MCF 10A (cell line): Measurements from ENCODE around the gene SOS1. TPM values are rescaled to one million over a fixed set of nuclear protein-coding genes. Genes with fewer than 3 reads are reported as not detected.

Source experiments
- BruUV-seq: library from RNA; stranded (reverse); fragments of 400-500 nt; replicated peaks from 2 replicates; lab custom pipeline; 2021; lab: Mats Ljungman, UMichigan
- CTCF ChIA-PET: fragments of 300-600 bp; sonication (Branson Sonifier 250); formaldehyde crosslinking; extraction: SDS; loops from one replicate; lab custom pipeline; 2021; ENCODE audit warnings: antibody characterized with exemption, inconsistent platforms; lab: Yijun Ruan, JAX
- POLR2A ChIA-PET: fragments of 300-600, 350-650 bp; sonication (Branson Sonifier 250); formaldehyde crosslinking; extraction: SDS; loops from one replicate; lab custom pipeline; 2020; ENCODE audit warnings: antibody characterized with exemption, inconsistent platforms; lab: Yijun Ruan, JAX
- DNase-seq: peaks from one replicate; pipeline ENCODE4 v3.0.0-alpha.2; 2018; ENCODE audit not compliant: unreplicated experiment
- H3K27ac Mint-ChIP-seq: one replicate; pipeline ENCODE4 v1.8.0; 2022; ENCODE audit warnings: mild to moderate bottlenecking, low read depth, mixed read lengths; ENCODE audit not compliant: unreplicated experiment
- H3K27me3 Mint-ChIP-seq: one replicate; pipeline ENCODE4 v1.8.0; 2022; ENCODE audit warnings: mixed read lengths; ENCODE audit not compliant: insufficient read depth, unreplicated experiment
- H3K36me3 Mint-ChIP-seq: one replicate; pipeline ENCODE4 v1.8.0; 2022; ENCODE audit warnings: mild to moderate bottlenecking, moderate library complexity, mixed read lengths; ENCODE audit not compliant: insufficient read depth, unreplicated experiment
- H3K4me1 Mint-ChIP-seq: one replicate; pipeline ENCODE4 v1.8.0; 2022; ENCODE audit warnings: mixed read lengths; ENCODE audit not compliant: insufficient read depth, unreplicated experiment
- H3K4me3 Mint-ChIP-seq: one replicate; pipeline ENCODE4 v1.8.0; 2022; ENCODE audit warnings: mild to moderate bottlenecking, moderate library complexity, mixed read lengths; ENCODE audit not compliant: unreplicated experiment
- H3K9me3 Mint-ChIP-seq: one replicate; pipeline ENCODE4 v1.8.0; 2022; ENCODE audit warnings: mixed read lengths; ENCODE audit not compliant: unreplicated experiment
- intact Hi-C: fragments of 100-400 bp; cut with micrococcal nuclease; formaldehyde crosslinking; loops from 2 replicates; pipeline ENCODE4 v1.14.1; 2022
- total RNA-seq: library from RNA; stranded (reverse); gene quantifications from 2 replicates; pipeline ENCODE4 v1.2.3, GENCODE V29; 2022
- TF ChIP-seq, protein P1 (sequence below): fragments of 200-600 bp; IDR thresholded peaks from one replicate; pipeline ENCODE4 v1.8.0; 2022; ENCODE audit warnings: antibody characterized with exemption, mild to moderate bottlenecking; ENCODE audit not compliant: unreplicated experiment

SOS1 gene
- total RNA-seq, 1 experiment from 2014 or later, result 18.5 TPM

DNA sequence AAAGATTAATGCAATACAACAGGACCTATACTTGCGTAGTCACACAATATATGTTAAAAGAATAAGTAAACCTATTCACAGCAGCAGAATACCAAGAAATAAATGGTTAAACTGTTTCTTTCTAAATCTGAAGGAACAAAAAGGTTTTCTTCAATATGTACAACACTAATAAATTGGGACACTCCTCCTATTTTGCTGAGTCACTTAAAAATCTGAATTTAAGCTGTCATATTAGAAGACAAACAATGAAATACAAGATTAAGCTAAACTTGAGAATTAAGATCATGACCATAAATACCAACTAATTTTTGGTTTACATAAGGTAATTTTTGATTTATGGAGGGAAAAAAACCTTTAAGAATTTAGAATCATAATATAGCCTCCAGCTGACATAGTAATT is 138.4 kb downstream of the SOS1 start:
- ChIA-PET CTCF (interaction anchor here (1.7 kb wide), 1 partner anchor 35 kb away, joined by 4 read pairs; no protein-coding TSS in a partner anchor), POLR2A (no interaction called here)
- no peaks in the 10 kb centered on the region for H3K9me3 Mint-ChIP-seq
- TF ChIP-seq, protein P1, sequence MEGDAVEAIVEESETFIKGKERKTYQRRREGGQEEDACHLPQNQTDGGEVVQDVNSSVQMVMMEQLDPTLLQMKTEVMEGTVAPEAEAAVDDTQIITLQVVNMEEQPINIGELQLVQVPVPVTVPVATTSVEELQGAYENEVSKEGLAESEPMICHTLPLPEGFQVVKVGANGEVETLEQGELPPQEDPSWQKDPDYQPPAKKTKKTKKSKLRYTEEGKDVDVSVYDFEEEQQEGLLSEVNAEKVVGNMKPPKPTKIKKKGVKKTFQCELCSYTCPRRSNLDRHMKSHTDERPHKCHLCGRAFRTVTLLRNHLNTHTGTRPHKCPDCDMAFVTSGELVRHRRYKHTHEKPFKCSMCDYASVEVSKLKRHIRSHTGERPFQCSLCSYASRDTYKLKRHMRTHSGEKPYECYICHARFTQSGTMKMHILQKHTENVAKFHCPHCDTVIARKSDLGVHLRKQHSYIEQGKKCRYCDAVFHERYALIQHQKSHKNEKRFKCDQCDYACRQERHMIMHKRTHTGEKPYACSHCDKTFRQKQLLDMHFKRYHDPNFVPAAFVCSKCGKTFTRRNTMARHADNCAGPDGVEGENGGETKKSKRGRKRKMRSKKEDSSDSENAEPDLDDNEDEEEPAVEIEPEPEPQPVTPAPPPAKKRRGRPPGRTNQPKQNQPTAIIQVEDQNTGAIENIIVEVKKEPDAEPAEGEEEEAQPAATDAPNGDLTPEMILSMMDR, result no peak
- H3K4me1 Mint-ChIP-seq, result no peaks in the 10 kb centered on the region
- BruUV-seq, result no TSS peak
- H3K27ac Mint-ChIP-seq, result no peak overlapping the region
- H3K36me3 Mint-ChIP-seq, result peaks cover 39% of the 10 kb centered on the region
- H3K27me3 Mint-ChIP-seq, result no peaks in the 10 kb centered on the region
- H3K4me3 Mint-ChIP-seq, result no peak overlapping the region
- intact Hi-C loops, result no loop called here
- no peak for DNase-seq

DNA sequence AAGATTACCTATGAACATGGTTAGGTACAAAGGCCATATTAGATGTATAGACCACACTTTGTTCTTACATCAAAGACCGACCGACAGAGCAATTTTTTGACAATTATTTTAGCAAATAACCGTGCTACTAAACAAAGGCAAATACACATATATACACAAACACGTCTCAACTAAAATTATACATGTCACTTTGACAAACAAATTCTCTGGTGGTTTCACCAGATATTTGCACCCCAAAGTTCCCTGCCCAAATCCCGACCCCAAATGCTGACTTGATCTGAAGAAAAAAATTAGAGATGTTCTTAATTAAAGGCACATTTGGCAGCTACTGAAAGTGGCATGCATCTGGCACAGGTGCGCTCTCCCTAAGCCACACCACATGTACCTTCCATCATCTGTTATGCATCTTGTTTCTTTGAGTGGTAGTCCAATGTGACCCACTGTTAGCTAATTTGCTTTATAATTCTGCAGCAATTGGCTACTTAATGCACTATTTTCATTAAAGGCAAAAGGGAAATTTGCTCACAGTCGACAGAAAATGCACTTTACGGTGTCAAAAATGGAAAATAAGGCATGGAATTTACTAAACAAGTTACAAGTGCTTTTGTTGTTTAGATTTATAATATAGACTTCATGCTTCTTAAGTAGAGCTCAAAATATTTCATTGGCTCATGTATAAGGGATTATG is 139.0 kb downstream of the SOS1 start:
- CTCF ChIA-PET, result interaction anchor here (1.0 to 1.7 kb wide), 2 partner anchors 34 to 36 kb away, joined by 4 to 5 read pairs; no protein-coding TSS in a partner anchor
- no peak for DNase-seq
- BruUV-seq, result no TSS peak
- Mint-ChIP-seq H3K27me3 (no peaks in the 10 kb centered on the region), H3K36me3 (peaks cover 34% of the 10 kb centered on the region), H3K9me3 (no peaks in the 10 kb centered on the region), H3K4me1 (no peaks in the 10 kb centered on the region), H3K27ac (no peak overlapping the region), H3K4me3 (no peak overlapping the region)
- intact Hi-C loops, result no loop called here
- POLR2A ChIA-PET, result no interaction called here
- TF ChIP-seq, protein P1, result no peak

DNA sequence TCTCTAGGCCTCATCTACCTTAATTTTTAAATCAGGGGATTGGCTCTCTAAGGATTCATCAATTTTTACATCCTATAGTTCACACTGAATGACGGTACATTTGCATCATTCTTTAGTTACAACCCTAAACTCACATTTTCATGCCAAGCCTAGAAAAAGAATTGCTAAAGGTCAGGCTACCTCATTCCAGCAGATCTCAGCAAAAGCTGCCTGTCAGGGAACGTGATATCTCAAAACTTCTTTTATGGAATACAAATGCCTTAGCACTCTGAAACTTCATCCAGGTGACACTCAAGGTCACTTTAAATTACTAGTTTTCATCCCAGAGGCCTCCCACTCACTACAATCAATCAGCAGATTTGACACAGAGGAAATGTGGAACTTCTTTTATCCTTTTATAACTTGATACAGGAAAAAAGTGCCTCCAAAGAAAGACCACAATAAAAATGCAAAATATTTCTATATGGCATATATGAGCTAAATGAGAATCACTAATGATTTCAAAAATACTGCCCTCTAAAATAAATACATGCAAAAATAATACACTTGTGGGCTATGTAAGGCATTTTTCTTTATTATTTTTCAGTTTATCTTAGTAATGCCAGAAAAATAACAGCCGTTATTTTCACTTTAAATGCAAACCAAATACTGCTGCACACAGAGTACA is 139.7 kb downstream of the SOS1 start:
- no peaks in the 10 kb centered on the region for H3K4me1 Mint-ChIP-seq
- CTCF ChIA-PET, result interaction anchor here (1.0 to 1.7 kb wide), 2 partner anchors 33 to 35 kb away, joined by 4 to 5 read pairs; no protein-coding TSS in a partner anchor
- H3K27me3 Mint-ChIP-seq, result no peaks in the 10 kb centered on the region
- POLR2A ChIA-PET, result no interaction called here
- H3K36me3 Mint-ChIP-seq, result peaks cover 30% of the 10 kb centered on the region
- BruUV-seq, result no TSS peak
- no peaks in the 10 kb centered on the region for H3K9me3 Mint-ChIP-seq
- H3K4me3 Mint-ChIP-seq, result no peak overlapping the region
- TF ChIP-seq, protein P1, result no peak
- intact Hi-C loops, result no loop called here
- no peak overlapping the region for H3K27ac Mint-ChIP-seq
- no peak for DNase-seq

DNA sequence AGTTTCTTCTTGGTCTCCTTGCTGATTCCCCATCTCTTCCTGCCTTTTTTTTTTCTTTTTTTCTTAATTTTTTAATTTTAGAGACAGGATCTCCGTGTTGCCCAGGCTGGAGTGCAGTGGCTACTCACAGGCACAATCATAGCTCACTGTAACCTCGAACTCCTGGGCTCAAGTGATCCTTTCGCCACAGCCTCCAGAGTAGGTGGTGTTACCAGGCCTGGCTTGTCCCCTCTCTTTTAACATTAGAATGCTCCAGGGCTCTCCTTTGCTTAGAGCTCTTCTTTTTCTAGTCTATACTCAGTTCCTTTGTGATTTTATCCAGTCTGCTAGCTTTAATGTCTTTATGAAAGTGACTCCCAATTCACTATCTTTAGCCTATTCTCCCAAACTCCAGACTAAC is 141.9 kb downstream of the SOS1 start:
- CTCF ChIA-PET, result interaction anchor here (0.6 kb wide), 1 partner anchor 18 kb away, joined by 3 read pairs; no protein-coding TSS in a partner anchor

More for the DNA sequence above, 141.9 kb downstream of the SOS1 start:
- DNase-seq, result no peak
- peaks cover 9% of the 10 kb centered on the region for H3K36me3 Mint-ChIP-seq
- intact Hi-C loops, result no loop called here
- H3K9me3 Mint-ChIP-seq, result no peaks in the 10 kb centered on the region
- TF ChIP-seq, protein P1, result no peak
- POLR2A ChIA-PET, result no interaction called here
- no peak overlapping the region for H3K27ac Mint-ChIP-seq
- no peaks in the 10 kb centered on the region for H3K4me1 Mint-ChIP-seq
- no peak overlapping the region for H3K4me3 Mint-ChIP-seq
- no TSS peak for BruUV-seq
- no peaks in the 10 kb centered on the region for H3K27me3 Mint-ChIP-seq
